Measurements from ENCODE around the gene UROD. TPM values are rescaled to one million over a fixed set of nuclear protein-coding genes. Genes with fewer than 3 reads are reported as not detected.
"Not testable (repeated sequence)": the region's sequence is repeated elsewhere in the genome, so short reads cannot be mapped to it uniquely, and the experiment has no call there.

UROD gene
- total RNA-seq, 6 donors from 2014 or later: 38.6 to 76.3 (median 63.3) TPM

GRCh38 chr1:44995467-44996238, 16.4 kb upstream of the UROD start:
- Histone ChIP-seq H3K4me1 (peaks cover 0 to 4% (median 0%) of the 10 kb centered on the region in 4 donors), H3K27ac (no peak overlapping the region), H3K27me3 (no peaks in the 10 kb centered on the region), H3K4me3 (no peak overlapping the region), H3K9me3 (no peaks in the 10 kb centered on the region), H3K36me3 (no peaks in the 10 kb centered on the region)
- 95% methylated on average over 7 of the region's 7 CpGs for WGBS, 2 donors
- no peak for ATAC-seq (ENCODE audit: low FRiP score in 2 of 2)
- no peak for DNase-seq
- no peak for TF ChIP-seq POLR2A (IDR thresholded peaks at IDR 0.05)
- TF ChIP-seq POLR2AphosphoS5 (IDR thresholded peaks at IDR 0.05): no peak
- no peak for TF ChIP-seq CTCF (IDR thresholded peaks at IDR 0.05)
- no peak for TF ChIP-seq EP300 (IDR thresholded peaks at IDR 0.05)

DNA sequence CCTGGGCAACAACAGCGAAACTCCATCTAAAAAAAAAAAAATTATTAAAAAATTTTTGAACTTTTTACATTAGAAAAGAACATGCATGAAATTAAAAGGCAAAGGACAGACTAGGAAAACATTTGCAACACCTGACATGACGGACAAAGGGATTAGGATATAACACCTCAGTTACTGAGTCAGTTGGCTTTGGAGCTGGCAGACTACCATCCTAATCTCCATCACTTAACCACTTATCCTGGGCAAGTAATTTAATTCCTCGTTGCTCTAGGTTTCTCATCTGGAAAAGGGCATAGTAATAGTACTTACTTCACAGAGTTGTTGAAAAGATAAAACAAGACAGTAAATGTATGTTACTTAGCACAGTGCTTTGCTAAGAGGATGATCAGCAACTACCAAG, 12.8 kb upstream of the UROD start:
- DNase-seq: no peak
- no peak overlapping the region for H3K27ac ChIP-seq
- no peak overlapping the region for H3K4me3 ChIP-seq
- no peaks in the 10 kb centered on the region for H3K9me3 ChIP-seq
- 84 to 88% methylated on average over 3 of the region's 3 CpGs for WGBS, 2 donors
- peaks cover 8 to 27% (median 22%) of the 10 kb centered on the region in 4 donors for H3K36me3 ChIP-seq
- no peaks in the 10 kb centered on the region for H3K27me3 ChIP-seq
- peaks cover 0 to 6% (median 0%) of the 10 kb centered on the region in 4 donors for H3K4me1 ChIP-seq
- ATAC-seq (ENCODE audit: low FRiP score in 2 of 2): no peak
- no peak for TF ChIP-seq CTCF (IDR thresholded peaks at IDR 0.05)
- no peak for TF ChIP-seq EP300 (IDR thresholded peaks at IDR 0.05)
- TF ChIP-seq POLR2A (IDR thresholded peaks at IDR 0.05): no peak
- TF ChIP-seq POLR2AphosphoS5 (IDR thresholded peaks at IDR 0.05): no peak

GRCh38 chr1:45001011-45001481, 11.0 kb upstream of the UROD start:
- no peaks in the 10 kb centered on the region for H3K27me3 ChIP-seq
- 50 to 71% methylated on average over 7 of the region's 7 CpGs for WGBS, 2 donors
- no peak overlapping the region for H3K4me3 ChIP-seq
- H3K4me1 ChIP-seq: peaks cover 0 to 6% (median 0%) of the 10 kb centered on the region in 4 donors
- DNase-seq: peak in 1 of 2 donors; percentile 67
- TF ChIP-seq POLR2A (IDR thresholded peaks at IDR 0.05) (no peak), EP300 (IDR thresholded peaks at IDR 0.05) (no peak), POLR2AphosphoS5 (IDR thresholded peaks at IDR 0.05) (no peak), CTCF (IDR thresholded peaks at IDR 0.05) (no peak)
- H3K36me3 ChIP-seq: peaks cover 25 to 45% (median 41%) of the 10 kb centered on the region in 4 donors
- ATAC-seq (ENCODE audit: low FRiP score in 2 of 2): peak; percentile 69 to 75
- H3K27ac ChIP-seq: peak overlapping the region in 1 of 4 donors; percentile 49
- no peaks in the 10 kb centered on the region for H3K9me3 ChIP-seq

- WGBS, 2 donors: 82 to 87% methylated on average over 8 of the region's 8 CpGs
- not testable (repeated sequence) for H3K4me3 ChIP-seq; H3K27me3 ChIP-seq; H3K9me3 ChIP-seq; DNase-seq; ATAC-seq (ENCODE audit: low FRiP score in 2 of 2); H3K4me1 ChIP-seq
- H3K36me3 ChIP-seq: peaks cover 28 to 51% (median 45%) of the 10 kb centered on the region in 4 donors
- H3K27ac ChIP-seq: peak overlapping the region in 1 of 4 donors; percentile 49
Observed at GRCh38 chr1:45001576-45001975, 10.5 kb upstream of the UROD start.

DNA sequence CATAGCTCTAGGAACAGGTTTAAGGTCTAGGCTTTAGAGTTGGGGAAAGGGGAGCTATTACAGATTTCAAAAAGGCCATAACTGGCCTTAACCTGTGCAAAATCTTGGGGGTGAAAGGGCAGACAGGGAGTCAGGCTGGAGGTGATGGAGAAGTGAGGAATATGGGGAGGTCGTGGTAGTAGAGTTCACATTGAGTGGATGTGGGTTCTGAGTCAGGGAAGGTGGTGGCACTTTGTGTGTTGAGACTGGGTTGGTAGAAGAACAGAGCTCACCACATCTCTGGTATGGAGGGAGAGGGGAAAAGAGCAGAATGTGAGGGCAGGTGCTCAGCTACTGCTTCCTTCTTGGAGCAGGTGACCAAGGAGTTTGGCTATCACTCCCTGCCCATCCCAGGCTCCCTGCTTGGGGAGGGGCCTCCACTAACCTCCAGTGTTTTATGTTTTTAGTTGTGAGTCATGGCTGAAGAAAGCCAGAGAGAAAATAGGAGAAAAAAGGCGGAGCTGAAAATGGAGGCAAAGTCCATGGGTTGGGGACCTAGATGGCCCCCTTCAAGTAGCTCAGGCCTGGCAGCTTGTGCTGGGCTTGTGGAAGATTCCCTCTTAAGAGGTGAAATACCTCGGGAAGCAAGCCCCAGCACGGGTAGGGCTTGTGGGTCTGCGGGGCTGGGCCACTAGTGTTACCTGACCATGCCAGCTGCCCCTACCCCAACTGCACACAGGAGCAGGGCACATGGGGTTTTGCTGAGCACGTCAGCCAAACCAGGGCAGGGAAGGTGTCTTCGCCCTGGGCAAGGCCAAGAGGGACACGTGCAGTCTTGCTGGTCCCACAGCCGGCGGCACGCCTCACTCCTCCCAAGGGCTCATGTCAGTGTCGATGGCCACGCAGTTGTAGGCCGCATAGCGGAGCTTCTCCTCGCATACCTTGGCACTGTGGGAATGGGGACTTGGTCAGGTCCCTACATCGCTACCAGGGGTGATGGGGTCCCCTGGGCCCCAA, 9.1 kb upstream of the UROD start:
- peak in 1 of 2 donors; percentile 65 for DNase-seq
- Histone ChIP-seq H3K27me3 (no peaks in the 10 kb centered on the region), H3K9me3 (no peaks in the 10 kb centered on the region), H3K36me3 (peaks cover 40 to 64% (median 59%) of the 10 kb centered on the region in 4 donors), H3K4me1 (peaks cover 0 to 6% (median 0%) of the 10 kb centered on the region in 4 donors), H3K4me3 (no peak overlapping the region), H3K27ac (no peak overlapping the region)
- ATAC-seq (ENCODE audit: low FRiP score in 2 of 2): peak in 1 of 2 donors; percentile 34
- TF ChIP-seq POLR2AphosphoS5 (IDR thresholded peaks at IDR 0.05) (no peak), POLR2A (IDR thresholded peaks at IDR 0.05) (no peak), EP300 (IDR thresholded peaks at IDR 0.05) (no peak), CTCF (IDR thresholded peaks at IDR 0.05) (no peak)
- WGBS, 2 donors: 91 to 93% methylated on average over 6 to 17 of the region's 17 CpGs

Measured in upper lobe of left lung (tissue), 6 donors.